Neuronal stem cell (in vitro differentiated cells): ENCODE data around the gene ATG2A.

Experiments
- DNase-seq: peaks from one replicate; pipeline ENCODE4 v3.0.0-alpha.2; 2013; ENCODE audit warnings: low spot score
- H2AFZ ChIP-seq: one replicate; pipeline ENCODE4 v1.6.1; 2013; ENCODE audit warnings: mild to moderate bottlenecking, low read length, inconsistent platforms
- H2AK5ac ChIP-seq: 2 replicates; pipeline ENCODE4 v1.6.1; 2013; ENCODE audit warnings: low read depth, mild to moderate bottlenecking, inconsistent platforms, low read length, moderate library complexity, mixed read lengths
- H2BK120ac ChIP-seq: 2 replicates; pipeline ENCODE4 v1.6.1; 2013; ENCODE audit warnings: low read depth, mild to moderate bottlenecking, inconsistent platforms, low read length, moderate library complexity, mixed read lengths
- H2BK12ac ChIP-seq: one replicate; pipeline ENCODE4 v1.6.1; 2013; ENCODE audit warnings: low read length, inconsistent platforms
- H2BK15ac ChIP-seq: 2 replicates; pipeline ENCODE4 v1.6.1; 2013; ENCODE audit warnings: mild to moderate bottlenecking, low read length, inconsistent platforms, mixed read lengths
- H2BK5ac ChIP-seq: one replicate; pipeline ENCODE4 v1.6.1; 2013; ENCODE audit warnings: inconsistent platforms, mild to moderate bottlenecking, low read length, moderate library complexity
- H3K14ac ChIP-seq: one replicate; pipeline ENCODE4 v1.6.1; 2013; ENCODE audit warnings: low read length, inconsistent platforms
- H3K18ac ChIP-seq: 2 replicates; pipeline ENCODE4 v1.6.1; 2013; ENCODE audit warnings: low read length, inconsistent platforms
- H3K23ac ChIP-seq: 2 replicates; pipeline ENCODE4 v1.6.1; 2013; ENCODE audit warnings: low read depth, mild to moderate bottlenecking, mixed read lengths, low read length, inconsistent platforms; ENCODE audit not compliant: poor library complexity
- H3K27ac ChIP-seq: replicated peaks from 3 replicates; pipeline ENCODE4 v1.5.1; 2013; ENCODE audit warnings: low read length, inconsistent platforms
- H3K27me3 ChIP-seq, 3 experiments: 2 replicates each; pipeline ENCODE4 v1.6.1; 2013; ENCODE audit warnings: low read length in 3 of 3, mild to moderate bottlenecking in 2 of 3, inconsistent platforms in 1 of 3, low read depth in 1 of 3, mixed read lengths in 1 of 3, moderate library complexity in 1 of 3; ENCODE audit not compliant: control insufficient read depth in 3 of 3, insufficient read depth in 3 of 3
- H3K36me3 ChIP-seq, 2 donors: replicated peaks in 1 of 2; 2 replicates each; pipeline ENCODE4 v1.6.1; 2013; ENCODE audit warnings: low read length in 2 of 2; ENCODE audit not compliant: control insufficient read depth in 2 of 2, insufficient read depth in 2 of 2
- H3K4ac ChIP-seq: 2 replicates; pipeline ENCODE4 v1.6.1; 2013; ENCODE audit warnings: inconsistent platforms, mild to moderate bottlenecking, low read length, moderate library complexity
- H3K4me1 ChIP-seq, 2 donors: 1 replicate in 1 of 2; 2 replicates in 1 of 2; pipeline ENCODE4 v1.6.1; 2013; ENCODE audit warnings: low read length in 2 of 2, low read depth in 1 of 2; ENCODE audit not compliant: control insufficient read depth in 2 of 2, insufficient read depth in 1 of 2
- H3K4me2 ChIP-seq: one replicate; pipeline ENCODE4 v1.6.1; 2013; ENCODE audit warnings: mild to moderate bottlenecking, low read length, inconsistent platforms; ENCODE audit not compliant: insufficient read depth, poor library complexity, severe bottlenecking
- H3K4me3 ChIP-seq, 2 donors: 2 replicates each; pipeline ENCODE4 v1.5.1; 2013; ENCODE audit warnings: low read length in 2 of 2, mild to moderate bottlenecking in 2 of 2, inconsistent platforms in 1 of 2, moderate library complexity in 1 of 2
- H3K79me1 ChIP-seq: one replicate; pipeline ENCODE4 v1.6.1; 2013; ENCODE audit warnings: low read depth, mild to moderate bottlenecking, inconsistent platforms, low read length, moderate library complexity
- H3K9ac ChIP-seq: one replicate; pipeline ENCODE4 v1.6.1; 2013; ENCODE audit warnings: mild to moderate bottlenecking, low read depth, low read length, inconsistent platforms; ENCODE audit not compliant: poor library complexity
- H3K9me3 ChIP-seq, 2 donors: replicated peaks in 1 of 2; 2 replicates each; pipeline versions ENCODE3 to v1.6.1; 2013; ENCODE audit warnings: low read length in 2 of 2, mild to moderate bottlenecking in 2 of 2, inconsistent platforms in 1 of 2, low read depth in 1 of 2, mixed read lengths in 1 of 2, moderate library complexity in 1 of 2; ENCODE audit not compliant: control insufficient read depth in 2 of 2, insufficient read depth in 1 of 2
- H4K8ac ChIP-seq: one replicate; pipeline ENCODE4 v1.6.1; 2013; ENCODE audit warnings: low read depth, mild to moderate bottlenecking, inconsistent platforms, low read length, moderate library complexity
- H4K91ac ChIP-seq: one replicate; pipeline ENCODE4 v1.6.1; 2013; ENCODE audit warnings: low read length, low read depth, mild to moderate bottlenecking, inconsistent platforms; ENCODE audit not compliant: poor library complexity
- WGBS, 2 donors: extraction: QIAGEN DNeasy Blood & Tissue Kit; methylation state at CpG; one replicate each; pipeline ENCODE4 v1.1.7; 2013; ENCODE audit warnings: missing lambda C conversion rate in 2 of 2, mixed read lengths in 1 of 2; ENCODE audit not compliant: insufficient read length in 2 of 2, insufficient replicate concordance in 1 of 2; ENCODE audit errors: extremely low coverage in 2 of 2; 5-methylcytosine and 5-hydroxymethylcytosine counted together

Gene ATG2A

DNA sequence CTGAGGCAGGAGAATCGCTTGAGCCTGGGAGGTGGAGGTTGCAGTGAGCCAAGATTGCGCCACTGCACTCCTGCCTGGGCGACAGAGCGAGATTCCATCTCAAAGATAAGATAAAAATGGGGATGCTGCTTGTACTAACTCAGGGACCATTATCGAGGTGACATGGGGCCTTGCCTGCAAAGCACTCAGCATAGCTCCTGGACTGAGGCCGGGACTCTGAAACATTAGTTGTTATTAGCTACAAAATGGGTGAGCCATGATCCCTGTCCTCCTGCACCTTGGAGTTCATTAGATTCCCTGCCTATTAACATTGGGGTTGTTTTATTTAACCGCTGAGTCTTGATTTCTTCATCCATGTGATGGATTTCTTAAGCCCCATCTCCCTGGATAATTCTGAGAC, 12.6 kb upstream of the ATG2A start:
- no peak overlapping the region for H2AFZ ChIP-seq
- H3K27me3 ChIP-seq: peaks cover 0 to 2% (median 0%) of the 10 kb centered on the region in 3 experiments
- no peak overlapping the region for H3K9ac ChIP-seq
- no peak overlapping the region for H3K14ac ChIP-seq
- WGBS, 2 donors: no CpG with 5 or more reads among the region's 7 CpGs
- H4K8ac ChIP-seq: no peak overlapping the region
- H3K9me3 ChIP-seq: no peaks in the 10 kb centered on the region
- no peak overlapping the region for H3K27ac ChIP-seq
- H2BK5ac ChIP-seq: no peak overlapping the region
- H3K4me2 ChIP-seq: no peak overlapping the region
- peaks cover 0 to 6% of the 10 kb centered on the region in 2 donors for H3K36me3 ChIP-seq
- H2BK120ac ChIP-seq: no peak overlapping the region
- H2AK5ac ChIP-seq: no peak overlapping the region
- H3K4me1 ChIP-seq: peaks cover 4 to 6% of the 10 kb centered on the region in 2 donors
- no peak overlapping the region for H2BK12ac ChIP-seq
- H3K4ac ChIP-seq: no peak overlapping the region
- no peak overlapping the region for H2BK15ac ChIP-seq
- H3K79me1 ChIP-seq: no peaks in the 10 kb centered on the region
- H3K18ac ChIP-seq: no peak overlapping the region
- H3K4me3 ChIP-seq: no peak overlapping the region
- no peak for DNase-seq
- H3K23ac ChIP-seq: no peak overlapping the region
- no peak overlapping the region for H4K91ac ChIP-seq

DNA sequence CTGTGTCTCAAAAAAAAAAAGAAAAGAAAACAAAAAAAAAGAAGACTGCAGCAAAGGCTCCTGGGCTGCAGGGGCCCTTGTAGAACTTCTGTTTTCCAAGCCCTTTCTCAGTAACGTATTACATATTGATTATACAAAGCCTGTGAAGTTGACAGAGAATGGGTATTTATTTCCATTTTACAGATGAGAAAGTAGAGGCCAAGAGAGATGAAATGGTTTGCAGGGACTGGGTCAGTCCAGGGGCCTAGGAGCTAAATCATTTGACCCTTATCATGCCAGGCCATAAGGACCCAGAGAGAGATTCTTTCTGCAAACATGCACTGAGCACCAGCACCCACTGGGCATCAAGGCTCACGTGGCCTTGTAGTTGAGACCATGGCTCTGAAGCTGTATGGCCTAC, 11.9 kb upstream of the ATG2A start:
- H3K36me3 ChIP-seq: peaks cover 0 to 6% of the 10 kb centered on the region in 2 donors
- H3K23ac ChIP-seq: no peak overlapping the region
- no peak overlapping the region for H3K9ac ChIP-seq
- H4K91ac ChIP-seq: no peak overlapping the region
- H3K14ac ChIP-seq: no peak overlapping the region
- H2AK5ac ChIP-seq: no peak overlapping the region
- no peak overlapping the region for H3K4ac ChIP-seq
- H3K18ac ChIP-seq: no peak overlapping the region
- H3K27me3 ChIP-seq: peaks cover 0 to 2% (median 0%) of the 10 kb centered on the region in 3 experiments
- no peak overlapping the region for H3K4me3 ChIP-seq
- H3K27ac ChIP-seq: no peak overlapping the region
- no peak overlapping the region for H2BK12ac ChIP-seq
- H2BK5ac ChIP-seq: no peak overlapping the region
- no peak overlapping the region for H2BK120ac ChIP-seq
- DNase-seq: no peak
- H3K4me1 ChIP-seq: peaks cover 4 to 6% of the 10 kb centered on the region in 2 donors
- H3K4me2 ChIP-seq: no peak overlapping the region
- H3K9me3 ChIP-seq: no peaks in the 10 kb centered on the region
- no peaks in the 10 kb centered on the region for H3K79me1 ChIP-seq
- H4K8ac ChIP-seq: no peak overlapping the region
- H2BK15ac ChIP-seq: no peak overlapping the region
- no peak overlapping the region for H2AFZ ChIP-seq
- WGBS, 2 donors: no CpG with 5 or more reads among the region's 2 CpGs

DNA sequence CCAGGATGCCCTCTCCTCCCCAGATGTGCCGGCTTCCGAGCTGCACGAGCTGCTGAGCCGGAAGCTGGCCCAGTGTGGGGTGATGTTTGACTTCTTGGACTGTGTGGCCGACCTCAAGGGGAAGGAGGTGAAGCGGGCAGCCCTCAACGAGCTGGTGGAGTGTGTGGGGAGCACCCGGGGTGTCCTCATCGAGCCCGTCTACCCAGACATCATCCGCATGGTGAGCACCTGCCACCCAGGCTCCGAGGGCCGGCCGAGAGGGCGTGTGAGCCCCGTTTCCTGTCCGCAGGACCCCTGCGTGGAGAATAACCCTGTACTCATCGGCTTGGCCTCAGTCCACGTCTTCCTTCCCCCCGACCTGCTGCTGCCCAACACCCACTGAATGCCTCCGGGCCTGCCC, 9.7 kb upstream of the ATG2A start:
- no peak overlapping the region for H2BK120ac ChIP-seq
- peaks cover 0 to 6% of the 10 kb centered on the region in 2 donors for H3K36me3 ChIP-seq
- no peak overlapping the region for H2BK15ac ChIP-seq
- no peak overlapping the region for H3K4me2 ChIP-seq
- H3K79me1 ChIP-seq: no peaks in the 10 kb centered on the region
- no peak overlapping the region for H2AK5ac ChIP-seq
- DNase-seq: no peak
- peak overlapping the region; percentile 59 for H3K23ac ChIP-seq
- H3K14ac ChIP-seq: no peak overlapping the region
- no peak overlapping the region for H2AFZ ChIP-seq
- no CpG with 5 or more reads among the region's 22 CpGs for WGBS, 2 donors
- H4K8ac ChIP-seq: no peak overlapping the region
- no peaks in the 10 kb centered on the region for H3K9me3 ChIP-seq
- peaks cover 4 to 9% of the 10 kb centered on the region in 2 donors for H3K4me1 ChIP-seq
- no peak overlapping the region for H3K9ac ChIP-seq
- no peak overlapping the region for H3K4me3 ChIP-seq
- no peak overlapping the region for H3K4ac ChIP-seq
- no peak overlapping the region for H3K27ac ChIP-seq
- no peak overlapping the region for H4K91ac ChIP-seq
- no peak overlapping the region for H2BK5ac ChIP-seq
- peak overlapping the region; percentile 78 for H2BK12ac ChIP-seq
- H3K27me3 ChIP-seq: peaks cover 0 to 2% (median 0%) of the 10 kb centered on the region in 3 experiments
- no peak overlapping the region for H3K18ac ChIP-seq

DNA sequence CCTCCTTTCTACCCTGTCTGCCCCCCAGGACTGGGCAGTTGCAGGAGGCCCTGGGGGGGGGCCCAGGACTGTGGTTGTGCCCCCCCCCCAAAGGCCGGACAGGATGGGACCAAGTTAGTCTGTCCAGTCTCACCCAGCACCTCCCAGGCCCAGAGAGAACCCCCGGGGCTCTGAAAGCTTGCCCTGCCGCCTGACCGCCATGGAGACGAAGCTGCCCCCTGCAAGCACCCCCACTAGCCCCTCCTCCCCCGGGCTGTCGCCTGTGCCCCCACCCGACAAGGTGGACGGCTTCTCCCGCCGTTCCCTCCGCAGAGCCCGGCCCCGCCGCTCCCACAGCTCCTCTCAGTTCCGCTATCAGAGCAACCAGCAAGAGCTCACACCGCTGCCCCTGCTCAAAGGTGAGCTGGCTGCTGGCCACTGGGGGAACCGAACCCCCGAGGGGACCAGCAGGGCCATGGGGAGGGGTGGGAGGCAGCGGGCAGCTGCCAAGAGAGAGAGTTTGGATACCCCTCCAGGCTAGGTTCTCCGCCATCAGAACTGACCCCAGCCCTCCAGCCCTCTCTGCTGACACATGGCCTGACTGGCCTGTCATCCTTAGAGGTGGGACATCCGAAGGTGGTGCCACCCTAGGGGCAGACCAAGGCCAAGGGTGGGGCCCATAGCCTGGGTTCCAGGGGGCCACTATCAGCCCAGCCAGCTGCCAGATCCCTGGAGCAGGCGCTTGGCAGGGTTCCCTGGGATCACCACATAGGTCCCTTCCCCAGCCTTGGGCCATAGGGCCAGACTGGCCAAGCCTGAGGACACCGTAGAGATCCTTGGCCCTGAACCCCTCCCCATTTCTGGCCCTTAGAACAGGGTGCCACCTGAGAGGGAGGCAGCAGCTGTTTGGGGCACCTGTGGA, 8.8 kb upstream of the ATG2A start:
- Histone ChIP-seq H2BK15ac (peak overlapping the region; percentile 85), H3K4me2 (peak overlapping the region; percentile 99), H2BK5ac (peak overlapping the region; percentile 48), H3K18ac (peak overlapping the region; percentile 71), H3K14ac (no peak overlapping the region), H3K4ac (no peak overlapping the region), H3K9ac (no peak overlapping the region), H2AK5ac (peak overlapping the region; percentile 81), H3K79me1 (no peaks in the 10 kb centered on the region), H2BK12ac (no peak overlapping the region), H3K23ac (peak overlapping the region; percentile 73), H4K91ac (no peak overlapping the region), H3K4me3 (peak overlapping the region in 1 of 2 donors; percentile 55), H2BK120ac (no peak overlapping the region), H3K27me3 (peaks cover 0 to 2% (median 0%) of the 10 kb centered on the region in 3 experiments), H3K27ac (no peak overlapping the region), H3K36me3 (peaks cover 0 to 6% of the 10 kb centered on the region in 2 donors), H3K4me1 (peaks cover 4 to 9% of the 10 kb centered on the region in 2 donors), H4K8ac (no peak overlapping the region), H2AFZ (no peak overlapping the region), H3K9me3 (no peaks in the 10 kb centered on the region)
- WGBS, 2 donors: no CpG with 5 or more reads among the region's 24 CpGs
- no peak for DNase-seq
